Muscle layer of colon (tissue), 2 donors: Measurements from ENCODE around the gene RASA3.

Experiments used
- H3K27ac ChIP-seq: one replicate; pipeline ENCODE4 v1.7.0; 2013; ENCODE audit warnings: low read depth, mild to moderate bottlenecking, low read length, moderate library complexity
- H3K27me3 ChIP-seq, 2 donors: one replicate each; pipeline ENCODE4 v1.7.0; 2013; ENCODE audit warnings: low read length in 2 of 2, mild to moderate bottlenecking in 2 of 2; ENCODE audit not compliant: insufficient read depth in 2 of 2, control insufficient read depth in 1 of 2
- H3K36me3 ChIP-seq: one replicate; pipeline ENCODE4 v1.7.0; 2013; ENCODE audit warnings: mild to moderate bottlenecking, low read length; ENCODE audit not compliant: insufficient read depth
- H3K4me1 ChIP-seq: one replicate; pipeline ENCODE4 v1.7.0; 2013; ENCODE audit warnings: mild to moderate bottlenecking, low read length; ENCODE audit not compliant: insufficient read depth
- H3K4me3 ChIP-seq, 2 donors: one replicate each; pipeline ENCODE4 v1.7.0; 2013; ENCODE audit warnings: low read length in 2 of 2, low read depth in 1 of 2, mild to moderate bottlenecking in 1 of 2, moderate library complexity in 1 of 2
- H3K9ac ChIP-seq: one replicate; pipeline ENCODE4 v1.7.0; 2013; ENCODE audit warnings: low read length
- H3K9me3 ChIP-seq: one replicate; pipeline ENCODE4 v1.7.0; 2013; ENCODE audit warnings: mild to moderate bottlenecking, low read length
- donor health status: abdominal sarcoma.
- donor health status: Adenocarcinoma of cecum.

Gene RASA3

GRCh38 chr13:114009590-114010400 lies 122.6 kb downstream of the RASA3 start:
- Histone ChIP-seq H3K4me1 (no peaks in the 10 kb centered on the region), H3K4me3 (no peak overlapping the region), H3K9me3 (no peaks in the 10 kb centered on the region), H3K9ac (no peak overlapping the region), H3K36me3 (peaks cover 20% of the 10 kb centered on the region), H3K27me3 (no peaks in the 10 kb centered on the region), H3K27ac (no peak overlapping the region)

DNA sequence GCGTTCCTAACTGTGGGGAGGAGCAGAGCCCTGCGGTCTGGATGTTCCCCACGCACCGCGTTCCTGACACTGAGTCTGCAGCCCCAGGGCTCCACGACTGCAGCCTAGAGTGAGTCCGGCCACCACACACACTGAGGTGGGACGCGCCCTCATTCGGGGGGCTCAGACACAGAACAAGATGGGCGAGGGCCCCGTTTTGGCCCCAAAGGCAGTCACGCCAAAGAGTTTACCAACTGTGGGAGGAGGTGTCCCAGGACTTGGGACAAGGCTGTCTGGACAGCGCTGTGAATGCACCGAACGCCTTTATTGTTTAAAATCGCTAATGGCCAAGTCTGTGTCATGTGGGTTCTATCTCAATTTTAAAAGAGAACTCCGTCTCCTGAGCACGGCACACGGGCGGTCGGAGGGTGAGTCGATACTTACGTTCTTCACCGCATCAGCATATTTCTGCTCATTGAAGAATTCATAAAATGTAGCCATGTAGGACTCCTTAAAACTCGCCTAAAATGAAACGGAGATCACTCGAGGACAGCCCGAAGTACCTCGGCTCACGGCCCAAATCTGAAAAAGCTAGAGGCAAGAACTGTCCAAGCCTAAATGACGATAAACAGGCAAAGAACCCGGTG lies 123.3 kb downstream of the RASA3 start:
- Histone ChIP-seq H3K4me1 (no peaks in the 10 kb centered on the region), H3K9me3 (no peaks in the 10 kb centered on the region), H3K27ac (no peak overlapping the region), H3K36me3 (peaks cover 20% of the 10 kb centered on the region), H3K4me3 (no peak overlapping the region), H3K9ac (no peak overlapping the region), H3K27me3 (no peaks in the 10 kb centered on the region)

GRCh38 chr13:114007566-114007965 lies 124.9 kb downstream of the RASA3 start:
- Histone ChIP-seq H3K4me1 (no peaks in the 10 kb centered on the region), H3K27ac (no peak overlapping the region), H3K4me3 (no peak overlapping the region), H3K36me3 (peaks cover 15% of the 10 kb centered on the region), H3K27me3 (no peaks in the 10 kb centered on the region), H3K9me3 (no peaks in the 10 kb centered on the region), H3K9ac (no peak overlapping the region)

DNA sequence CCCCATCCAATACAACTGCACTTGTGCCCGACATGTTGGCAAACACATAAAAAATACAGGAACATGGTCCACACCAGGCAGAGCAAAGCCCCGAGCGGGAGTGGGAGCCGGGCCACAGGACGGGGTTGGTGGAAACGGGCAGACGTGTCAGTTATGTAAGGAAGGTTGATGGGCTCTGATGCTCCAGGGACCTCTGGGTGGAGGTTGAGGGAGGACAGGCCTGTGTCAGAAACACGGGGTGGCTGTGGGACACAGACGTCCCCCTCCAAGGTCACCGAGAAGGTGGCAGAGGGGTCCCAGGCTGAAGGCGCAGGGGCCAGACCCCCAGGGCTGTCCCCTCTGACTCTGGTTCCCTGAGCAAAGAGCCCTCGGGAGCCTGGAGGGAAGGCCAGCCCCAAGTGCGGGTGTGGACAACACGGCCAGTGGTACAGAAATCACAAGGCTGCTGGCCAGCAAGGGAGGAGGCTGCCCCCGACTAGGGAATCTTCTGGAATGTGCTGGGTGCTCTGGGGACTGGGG lies 127.2 kb downstream of the RASA3 start:
- no peak overlapping the region for H3K4me3 ChIP-seq
- H3K36me3 ChIP-seq: peaks cover 14% of the 10 kb centered on the region
- no peak overlapping the region for H3K27ac ChIP-seq
- no peaks in the 10 kb centered on the region for H3K27me3 ChIP-seq
- no peaks in the 10 kb centered on the region for H3K9me3 ChIP-seq
- H3K4me1 ChIP-seq: no peaks in the 10 kb centered on the region
- H3K9ac ChIP-seq: no peak overlapping the region

- no peak overlapping the region for H3K9ac ChIP-seq
- no peaks in the 10 kb centered on the region for H3K4me1 ChIP-seq
- peaks cover 8% of the 10 kb centered on the region for H3K36me3 ChIP-seq
- H3K4me3 ChIP-seq: no peak overlapping the region
- H3K27me3 ChIP-seq: no peaks in the 10 kb centered on the region
- no peak overlapping the region for H3K27ac ChIP-seq
- H3K9me3 ChIP-seq: no peaks in the 10 kb centered on the region
Measured at GRCh38 chr13:114004420-114005205, 127.8 kb downstream of the RASA3 start.

DNA sequence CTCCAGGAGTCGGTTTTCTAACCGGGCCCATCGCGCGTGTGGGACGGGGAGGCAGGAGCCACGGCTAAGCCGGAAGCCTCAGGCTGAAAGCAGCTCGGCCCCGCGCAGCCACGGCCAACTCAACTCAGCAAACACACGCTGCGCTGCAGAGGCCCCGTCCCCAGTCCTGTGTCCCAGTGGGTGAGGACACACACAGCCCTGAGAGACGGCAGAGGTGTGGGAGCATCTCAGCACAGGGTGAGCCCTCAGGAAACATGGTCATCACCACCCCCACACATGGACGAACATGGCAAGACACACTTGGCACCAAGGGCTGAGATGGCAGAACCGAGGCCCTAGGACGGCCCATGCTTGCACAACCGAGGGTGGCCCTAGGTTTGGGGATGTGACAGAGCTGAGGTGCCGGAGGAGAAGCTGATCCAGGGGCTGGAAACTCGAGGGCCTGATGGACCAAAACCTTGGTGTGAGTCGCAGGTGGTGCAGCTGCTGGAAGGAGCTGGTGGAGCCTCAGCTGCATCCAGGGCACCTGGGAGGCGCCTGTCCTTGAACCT lies 129.6 kb downstream of the RASA3 start:
- H3K4me3 ChIP-seq: no peak overlapping the region
- no peak overlapping the region for H3K9ac ChIP-seq
- no peak overlapping the region for H3K27ac ChIP-seq
- no peaks in the 10 kb centered on the region for H3K9me3 ChIP-seq
- no peaks in the 10 kb centered on the region for H3K36me3 ChIP-seq
- H3K4me1 ChIP-seq: no peaks in the 10 kb centered on the region
- no peaks in the 10 kb centered on the region for H3K27me3 ChIP-seq

DNA sequence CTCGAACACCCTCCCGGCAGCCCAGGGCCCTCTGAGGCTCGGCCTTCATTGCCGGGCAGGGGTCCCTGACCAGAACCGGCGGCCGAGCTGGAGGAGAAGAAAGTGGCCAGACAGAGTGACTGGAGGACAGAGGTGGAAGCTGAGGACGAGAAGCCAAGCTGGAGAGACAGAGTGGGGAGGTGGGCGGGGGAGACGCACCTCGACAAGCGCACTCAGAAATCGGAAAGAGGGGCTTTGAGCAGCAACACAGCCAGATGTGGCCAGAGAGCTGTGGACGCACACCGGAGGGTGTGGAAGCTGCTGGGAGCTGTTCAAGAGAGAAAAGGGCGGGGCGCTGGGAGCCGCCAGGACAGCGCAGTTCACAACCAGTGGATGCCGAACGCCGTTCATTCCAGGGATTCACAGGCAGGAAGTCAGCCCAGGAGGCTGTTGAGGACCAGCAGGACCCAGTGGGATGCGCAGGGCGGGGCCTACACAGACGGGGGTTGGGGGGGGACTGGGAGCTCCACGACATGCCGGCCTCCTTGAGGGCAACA lies 130.3 kb downstream of the RASA3 start:
- Histone ChIP-seq H3K9me3 (no peaks in the 10 kb centered on the region), H3K4me1 (no peaks in the 10 kb centered on the region), H3K4me3 (no peak overlapping the region), H3K27ac (no peak overlapping the region), H3K9ac (no peak overlapping the region), H3K27me3 (no peaks in the 10 kb centered on the region), H3K36me3 (no peaks in the 10 kb centered on the region)

GRCh38 chr13:114001331-114002008 lies 131.0 kb downstream of the RASA3 start:
- Histone ChIP-seq H3K36me3 (peaks cover 2% of the 10 kb centered on the region), H3K9me3 (no peaks in the 10 kb centered on the region), H3K4me1 (no peaks in the 10 kb centered on the region), H3K4me3 (no peak overlapping the region), H3K27ac (no peak overlapping the region), H3K9ac (no peak overlapping the region), H3K27me3 (no peaks in the 10 kb centered on the region)

GRCh38 chr13:114000151-114001040 lies 132.0 kb downstream of the RASA3 start:
- H3K9me3 ChIP-seq: no peaks in the 10 kb centered on the region
- H3K27ac ChIP-seq: no peak overlapping the region
- no peak overlapping the region for H3K4me3 ChIP-seq

GRCh38 chr13:113999618-113999910 lies 132.9 kb downstream of the RASA3 start:
- Histone ChIP-seq H3K9me3 (no peaks in the 10 kb centered on the region), H3K36me3 (peaks cover 7% of the 10 kb centered on the region), H3K4me1 (no peaks in the 10 kb centered on the region), H3K9ac (no peak overlapping the region), H3K27me3 (no peaks in the 10 kb centered on the region), H3K4me3 (no peak overlapping the region), H3K27ac (no peak overlapping the region)

More at GRCh38 chr13:114000151-114001040, 132.0 kb downstream of the RASA3 start:
- peaks cover 7% of the 10 kb centered on the region for H3K36me3 ChIP-seq
- no peaks in the 10 kb centered on the region for H3K27me3 ChIP-seq
- no peaks in the 10 kb centered on the region for H3K4me1 ChIP-seq
- H3K9ac ChIP-seq: no peak overlapping the region
